IPS-20b (cell line): ENCODE data around the gene VSIG10L2.

Experiments
- H3K27ac ChIP-seq: one replicate; pipeline ENCODE4 v1.5.1; 2013; ENCODE audit warnings: low read length
- H3K27me3 ChIP-seq: 2 replicates; pipeline ENCODE4 v1.6.1; 2013; ENCODE audit warnings: mild to moderate bottlenecking, low read length, inconsistent platforms; ENCODE audit not compliant: insufficient read depth
- H3K36me3 ChIP-seq: 2 replicates; pipeline ENCODE4 v1.6.1; 2013; ENCODE audit warnings: low read depth, mild to moderate bottlenecking, inconsistent platforms, low read length, moderate library complexity; ENCODE audit not compliant: insufficient read depth
- H3K4me1 ChIP-seq: 2 replicates; pipeline ENCODE4 v1.6.1; 2013; ENCODE audit warnings: mild to moderate bottlenecking, control low read depth, inconsistent platforms, low read length, moderate library complexity; ENCODE audit not compliant: insufficient read depth
- H3K4me3 ChIP-seq: 2 replicates; pipeline ENCODE4 v1.5.1; 2013; ENCODE audit warnings: mild to moderate bottlenecking, low read length, inconsistent platforms
- H3K9ac ChIP-seq: 2 replicates; pipeline ENCODE4 v1.6.1; 2013; ENCODE audit warnings: low read depth, mild to moderate bottlenecking, inconsistent platforms, low read length, moderate library complexity
- H3K9me3 ChIP-seq: 2 replicates; pipeline ENCODE4 v1.6.1; 2013; ENCODE audit warnings: mild to moderate bottlenecking, low read depth, low read length, inconsistent platforms; ENCODE audit not compliant: insufficient read depth

VSIG10L2 gene

DNA sequence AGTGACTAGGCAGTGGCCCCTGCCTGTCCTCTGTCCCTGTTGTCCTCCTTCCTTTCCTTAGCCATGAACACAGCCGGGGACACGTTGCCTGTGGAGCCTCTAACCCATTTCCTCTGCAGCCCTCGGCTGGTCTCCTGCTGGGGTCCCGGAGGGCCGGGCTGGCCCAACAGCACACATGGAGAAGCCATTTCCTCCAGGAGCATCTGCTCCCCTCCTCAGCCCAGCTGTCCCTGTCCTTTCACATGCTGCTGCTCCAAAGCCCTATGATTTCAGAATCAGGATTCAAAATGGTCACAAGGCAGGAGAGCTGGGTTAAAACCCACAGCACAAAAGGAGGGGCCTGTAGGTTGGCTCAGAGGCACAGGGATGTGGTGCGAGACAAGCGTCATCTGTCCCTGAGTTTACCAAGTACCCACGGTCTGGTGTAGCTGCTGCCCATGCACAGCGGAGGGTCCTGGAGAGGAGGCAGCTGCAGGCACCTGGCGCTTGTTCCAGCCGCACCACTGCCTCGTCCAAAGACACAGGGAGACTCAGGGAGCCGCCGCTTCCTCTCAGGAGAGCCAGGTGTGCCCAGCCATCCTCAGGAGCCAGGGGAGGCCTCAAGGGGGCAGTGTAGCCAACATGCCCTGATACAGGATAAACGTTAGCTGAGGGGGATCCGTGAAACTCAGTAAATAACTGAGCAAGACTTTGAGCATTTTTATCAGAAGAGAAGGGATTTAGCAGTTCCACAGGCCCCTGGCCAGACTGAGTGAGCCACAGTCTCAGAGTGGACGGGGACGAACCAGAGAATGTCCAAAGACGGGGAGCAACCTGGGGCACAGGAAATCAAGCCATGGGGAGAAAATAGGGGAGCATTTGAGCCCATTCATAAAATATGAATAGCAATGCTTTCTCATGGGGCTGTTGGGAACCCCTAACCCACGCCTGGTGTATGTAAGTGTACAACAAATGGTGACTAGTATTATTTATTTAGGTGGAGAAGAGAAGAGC lies 3.9 kb upstream of the VSIG10L2 start:
- H3K4me3 ChIP-seq, result no peak overlapping the region; the same call in 1 of the 2 replicates
- no peaks in the 10 kb centered on the region for H3K9me3 ChIP-seq
- H3K9ac ChIP-seq, result peak overlapping the region; percentile 30; the same call in 1 of the 2 replicates
- no peaks in the 10 kb centered on the region for H3K27me3 ChIP-seq
- no peaks in the 10 kb centered on the region for H3K36me3 ChIP-seq
- no peak overlapping the region for H3K27ac ChIP-seq
- peaks cover 6% of the 10 kb centered on the region; the same call in 1 of the 2 replicates for H3K4me1 ChIP-seq

DNA sequence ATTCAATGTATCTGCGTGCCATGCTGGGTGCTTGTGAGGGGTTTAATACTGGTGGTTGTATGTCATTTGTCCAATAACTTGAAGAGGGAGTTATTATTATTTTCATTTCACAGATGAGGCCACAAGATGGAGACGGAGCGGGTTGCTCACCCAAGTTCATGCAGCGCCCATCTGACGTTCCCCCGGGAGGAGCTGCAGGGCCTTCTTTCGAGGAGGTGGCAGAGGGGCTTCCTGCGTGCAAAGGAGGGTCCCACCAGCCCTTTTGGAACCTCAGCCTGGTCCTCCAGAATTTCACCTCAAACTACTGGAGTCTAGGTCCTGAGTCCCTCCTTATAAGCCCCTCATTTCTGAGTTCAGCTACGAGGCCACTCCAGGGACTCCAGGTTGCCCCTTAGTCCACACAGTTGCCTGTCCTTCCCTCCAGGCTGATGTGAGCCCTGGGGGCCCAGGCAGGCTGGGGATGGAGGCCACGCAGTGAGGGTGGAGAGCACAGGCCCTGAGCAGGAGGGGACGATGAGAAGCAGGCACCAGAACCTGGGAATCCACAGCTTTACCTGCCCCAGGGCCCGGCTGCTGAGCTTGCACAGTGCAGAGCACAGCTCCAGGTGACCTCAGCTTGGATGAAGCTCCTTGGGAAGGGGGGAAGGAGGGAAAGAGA lies 2.9 kb upstream of the VSIG10L2 start:
- Histone ChIP-seq H3K27ac (no peak overlapping the region), H3K9me3 (no peaks in the 10 kb centered on the region), H3K36me3 (no peaks in the 10 kb centered on the region), H3K4me1 (peaks cover 6% of the 10 kb centered on the region; the same call in 1 of the 2 replicates), H3K9ac (no peak overlapping the region), H3K27me3 (no peaks in the 10 kb centered on the region), H3K4me3 (no peak overlapping the region)

DNA sequence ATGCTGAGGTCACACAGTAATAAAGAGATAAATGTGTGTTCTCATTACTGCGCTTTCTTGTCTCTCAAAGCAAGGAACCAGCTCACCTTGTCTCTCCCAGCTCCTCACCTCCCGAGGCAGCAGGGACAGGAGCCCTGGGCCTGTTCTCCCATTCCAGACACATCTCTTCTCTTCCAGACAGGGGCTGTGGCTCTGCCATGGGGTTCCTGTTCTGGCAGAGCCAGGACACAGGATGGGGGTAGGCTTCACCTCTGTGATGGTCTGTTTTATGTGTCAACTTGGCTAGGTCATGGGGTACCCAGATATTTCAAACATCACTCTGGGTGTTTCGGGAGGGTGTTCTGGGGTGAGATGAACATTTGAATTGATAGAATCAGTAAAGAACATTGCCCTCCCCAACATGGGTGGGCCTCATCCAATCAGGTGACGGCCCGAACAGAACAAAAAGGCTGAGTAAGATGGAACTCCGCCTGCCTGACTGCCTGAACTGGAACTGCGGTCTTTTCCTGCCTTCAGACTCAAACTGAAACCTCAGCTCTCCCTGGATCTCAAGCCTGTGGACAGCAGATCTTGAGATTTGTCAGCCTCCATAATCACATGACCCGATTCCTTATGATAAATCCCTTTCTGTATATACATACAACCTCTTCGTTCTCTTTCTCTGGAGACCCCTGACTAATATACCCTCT lies 2.0 kb upstream of the VSIG10L2 start:
- Histone ChIP-seq H3K4me1 (peaks cover 6% of the 10 kb centered on the region; the same call in 1 of the 2 replicates), H3K9me3 (no peaks in the 10 kb centered on the region), H3K27ac (no peak overlapping the region), H3K27me3 (no peaks in the 10 kb centered on the region), H3K9ac (no peak overlapping the region), H3K36me3 (no peaks in the 10 kb centered on the region), H3K4me3 (no peak overlapping the region)

DNA sequence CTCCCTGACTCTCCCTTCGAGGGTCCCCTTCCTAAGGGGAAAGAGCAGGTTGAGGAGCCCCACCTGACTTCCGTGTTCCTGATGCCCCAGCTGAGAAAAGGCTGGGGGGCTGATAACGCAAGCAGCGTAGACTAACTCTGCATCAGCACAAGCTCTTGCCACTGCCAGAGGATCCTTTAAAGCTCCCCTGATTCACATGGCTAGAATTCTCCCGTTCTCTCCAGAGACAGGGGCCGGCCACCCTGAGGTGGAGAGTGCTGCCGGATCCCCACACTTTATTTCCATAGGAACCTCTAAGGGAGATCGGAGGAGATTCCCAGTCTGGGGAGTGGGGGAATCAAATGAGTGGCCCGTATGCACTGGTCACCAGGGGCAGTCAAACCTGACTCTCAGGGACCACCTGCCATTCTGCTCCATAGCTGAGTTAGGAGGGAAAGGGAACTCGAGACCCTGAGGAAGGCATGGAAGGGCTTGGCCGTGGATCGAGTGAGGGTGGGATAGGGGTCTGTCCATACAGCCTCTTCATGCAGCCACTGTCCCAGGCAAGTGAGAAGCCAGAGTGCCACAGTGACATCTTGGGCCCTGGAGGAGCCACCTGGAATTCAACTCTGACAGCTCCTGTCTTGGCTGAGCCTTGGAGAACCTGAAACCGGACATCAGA lies 1.4 kb upstream of the VSIG10L2 start:
- H3K36me3 ChIP-seq, result no peaks in the 10 kb centered on the region
- H3K27me3 ChIP-seq, result no peaks in the 10 kb centered on the region
- no peak overlapping the region for H3K9ac ChIP-seq
- no peak overlapping the region for H3K4me3 ChIP-seq
- H3K27ac ChIP-seq, result no peak overlapping the region
- H3K4me1 ChIP-seq, result peaks cover 6% of the 10 kb centered on the region; the same call in 1 of the 2 replicates
- no peaks in the 10 kb centered on the region for H3K9me3 ChIP-seq

DNA sequence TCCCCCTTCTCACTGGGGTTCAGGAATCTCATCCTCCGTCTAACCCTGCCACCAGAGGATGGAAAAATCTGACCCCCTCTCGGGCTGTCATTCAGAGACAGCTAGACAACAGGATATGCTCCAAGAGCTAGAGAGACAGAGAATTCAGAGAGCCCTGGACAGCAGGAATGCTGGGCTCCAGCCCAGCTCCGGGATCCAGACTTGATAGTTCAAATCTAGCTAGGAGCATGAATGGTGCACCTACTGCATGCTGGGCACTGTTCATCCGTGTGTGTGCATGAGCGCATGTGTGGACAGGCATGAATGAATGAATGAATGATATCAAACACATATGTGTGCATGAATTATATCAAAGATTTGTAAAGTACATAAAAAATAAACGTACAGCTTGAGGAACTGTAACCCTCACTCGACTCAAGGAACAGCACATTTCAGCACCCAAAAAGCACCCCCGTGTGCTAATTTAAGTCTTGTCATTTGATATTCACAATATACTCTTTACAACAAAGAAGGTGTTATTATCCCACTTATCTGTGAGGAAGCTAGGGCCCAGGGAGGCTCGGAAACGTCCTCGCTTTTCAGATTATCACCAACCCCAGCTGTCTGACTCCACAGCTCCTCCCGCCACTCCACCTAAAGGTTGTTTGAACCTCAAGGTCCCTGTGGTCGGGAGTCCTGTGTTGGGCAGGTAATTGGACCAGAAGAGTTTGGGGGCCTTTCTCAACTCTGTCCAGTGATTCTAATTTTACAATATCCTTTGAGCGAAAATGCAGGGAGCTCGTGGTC lies 640 bp upstream of the VSIG10L2 start:
- Histone ChIP-seq H3K4me3 (no peak overlapping the region), H3K27me3 (no peaks in the 10 kb centered on the region), H3K4me1 (peaks cover 6% of the 10 kb centered on the region; the same call in 1 of the 2 replicates), H3K27ac (no peak overlapping the region), H3K36me3 (no peaks in the 10 kb centered on the region), H3K9me3 (no peaks in the 10 kb centered on the region), H3K9ac (no peak overlapping the region)

DNA sequence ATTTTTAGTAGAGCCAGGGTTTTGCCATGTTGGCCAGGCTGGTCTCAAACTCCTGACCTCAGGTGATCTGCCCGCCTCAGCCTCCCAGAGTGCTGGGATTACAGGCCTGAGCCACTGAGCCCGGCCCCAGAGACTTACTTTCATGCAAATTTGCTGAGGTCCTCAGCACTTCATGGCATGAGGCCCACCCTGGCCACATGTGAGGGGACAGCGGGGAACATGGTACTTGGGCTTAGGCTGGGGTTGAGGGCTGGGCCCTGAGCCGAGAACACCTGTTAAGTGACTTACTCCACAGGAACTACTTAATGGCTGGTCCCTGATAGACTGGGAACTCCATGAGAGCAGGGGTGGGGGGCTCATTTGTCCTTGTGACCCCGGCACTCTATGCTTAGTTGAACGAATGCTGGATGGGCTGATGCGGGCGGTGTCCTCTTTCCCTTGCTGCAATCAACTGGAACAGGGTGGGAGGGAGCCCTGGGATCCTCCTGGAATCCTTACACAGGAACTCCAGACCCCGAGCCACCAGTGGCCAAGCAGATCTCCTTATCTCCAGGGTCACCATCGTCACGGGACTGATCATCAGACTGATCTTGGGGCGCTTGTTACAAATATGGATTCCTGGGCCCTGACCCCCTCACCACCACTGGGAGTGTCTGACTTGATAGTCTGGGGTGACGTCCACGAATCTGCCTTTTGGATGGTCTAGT lies 1.0 kb downstream of the VSIG10L2 start:
- H3K4me3 ChIP-seq, result no peak overlapping the region
- no peaks in the 10 kb centered on the region for H3K27me3 ChIP-seq
- no peaks in the 10 kb centered on the region; the same call in 1 of the 2 replicates for H3K4me1 ChIP-seq
- no peaks in the 10 kb centered on the region for H3K36me3 ChIP-seq
- H3K9me3 ChIP-seq, result no peaks in the 10 kb centered on the region
- no peak overlapping the region for H3K27ac ChIP-seq
- no peak overlapping the region for H3K9ac ChIP-seq

DNA sequence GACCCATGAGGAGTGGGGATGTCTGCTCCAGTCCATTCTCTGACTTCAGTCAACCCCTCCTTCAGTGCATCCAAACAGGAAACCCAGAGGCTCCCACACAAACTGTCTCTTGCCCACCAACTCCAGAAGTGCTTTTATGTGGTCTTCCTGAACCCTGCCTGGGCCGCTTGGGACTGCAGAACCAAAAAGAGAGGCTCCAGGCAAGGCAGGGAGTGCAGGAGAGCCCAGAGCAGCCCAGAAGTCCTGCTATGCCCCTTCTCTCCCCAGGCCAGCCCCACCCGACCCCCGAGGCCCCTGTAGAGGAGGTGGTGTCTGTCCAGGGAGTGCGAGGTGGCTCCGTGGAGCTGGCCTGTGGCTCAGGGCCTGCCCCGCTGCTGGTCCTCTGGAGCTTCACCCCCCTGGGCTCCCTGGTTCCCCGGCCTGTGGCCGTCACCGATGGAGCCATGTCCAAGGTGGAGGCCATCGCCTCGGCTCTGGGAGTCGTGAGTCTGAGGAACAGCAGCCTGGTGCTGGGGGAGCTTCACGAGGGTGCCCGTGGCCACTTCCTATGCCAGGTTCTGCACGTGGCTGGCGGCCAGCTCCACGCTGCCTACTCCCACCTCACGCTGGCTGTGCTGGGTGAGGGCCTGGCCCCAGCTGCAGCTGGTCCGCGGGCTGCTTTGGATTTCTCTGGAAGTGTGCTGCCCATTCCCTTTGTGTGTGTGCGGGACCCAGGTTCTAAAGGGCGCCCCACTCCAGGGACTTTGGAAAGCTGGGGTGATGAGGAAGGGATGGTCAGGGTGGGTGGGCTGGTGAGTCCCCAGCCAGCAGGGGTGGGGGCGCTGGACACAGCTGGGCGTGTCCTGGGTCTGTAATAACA lies 1.8 kb downstream of the VSIG10L2 start:
- H3K9ac ChIP-seq, result no peak overlapping the region
- H3K4me1 ChIP-seq, result no peaks in the 10 kb centered on the region
- H3K36me3 ChIP-seq, result no peaks in the 10 kb centered on the region
- no peaks in the 10 kb centered on the region for H3K27me3 ChIP-seq
- no peaks in the 10 kb centered on the region for H3K9me3 ChIP-seq
- H3K4me3 ChIP-seq, result no peak overlapping the region
- H3K27ac ChIP-seq, result no peak overlapping the region

DNA sequence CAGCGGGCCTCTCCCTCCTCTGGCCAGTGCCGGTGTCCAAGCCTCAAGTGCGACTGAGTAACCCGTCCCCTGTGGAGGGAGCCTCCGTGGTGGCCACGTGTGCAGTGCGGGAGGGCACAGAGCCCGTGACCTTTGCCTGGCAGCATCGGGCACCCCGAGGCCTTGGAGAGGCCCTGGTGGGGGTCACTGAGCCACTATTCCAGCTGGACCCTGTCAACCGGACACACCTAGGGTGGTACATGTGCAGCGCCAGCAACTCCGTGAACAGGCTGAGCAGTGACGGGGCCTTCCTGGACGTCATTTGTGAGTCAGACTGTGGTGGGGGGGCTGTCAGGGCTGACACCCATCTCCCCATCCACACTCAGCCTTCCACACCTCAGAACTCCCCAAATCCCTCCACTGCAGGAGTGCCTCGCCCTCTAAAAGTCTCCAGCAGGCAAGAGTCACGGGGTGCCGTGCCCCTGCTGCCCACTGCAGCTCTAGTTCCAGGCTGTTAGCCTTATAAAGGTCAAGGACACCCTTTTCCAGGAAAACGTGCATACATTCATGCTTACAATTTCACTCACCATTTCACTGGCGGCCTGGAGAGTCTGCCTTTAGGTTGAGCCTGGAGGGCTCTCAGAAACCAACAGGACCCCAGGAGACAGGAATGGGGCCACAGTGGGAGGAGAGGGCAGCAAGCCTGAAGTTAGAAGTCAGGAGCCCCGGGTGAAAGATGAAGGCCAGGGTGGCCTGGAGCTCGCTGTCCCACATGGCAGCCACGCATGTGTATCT lies 2.6 kb downstream of the VSIG10L2 start:
- H3K4me1 ChIP-seq, result no peaks in the 10 kb centered on the region
- H3K9ac ChIP-seq, result no peak overlapping the region
- no peak overlapping the region for H3K4me3 ChIP-seq
- no peak overlapping the region for H3K27ac ChIP-seq
- H3K36me3 ChIP-seq, result no peaks in the 10 kb centered on the region
- H3K9me3 ChIP-seq, result no peaks in the 10 kb centered on the region
- H3K27me3 ChIP-seq, result no peaks in the 10 kb centered on the region
